HG02642 (cell line): ENCODE data around the gene MAN2A1.

Experiments
- ATAC-seq: cut with Tn5 transposase; IDR thresholded peaks from one replicate; pipeline ENCODE4 v1.9.1; 2021; ENCODE audit warnings: mild to moderate bottlenecking; ENCODE audit not compliant: unreplicated experiment, poor library complexity

Gene MAN2A1

GRCh38 chr5:109898269-109899162 lies 208.8 kb downstream of the MAN2A1 start:
- no peak for ATAC-seq

DNA sequence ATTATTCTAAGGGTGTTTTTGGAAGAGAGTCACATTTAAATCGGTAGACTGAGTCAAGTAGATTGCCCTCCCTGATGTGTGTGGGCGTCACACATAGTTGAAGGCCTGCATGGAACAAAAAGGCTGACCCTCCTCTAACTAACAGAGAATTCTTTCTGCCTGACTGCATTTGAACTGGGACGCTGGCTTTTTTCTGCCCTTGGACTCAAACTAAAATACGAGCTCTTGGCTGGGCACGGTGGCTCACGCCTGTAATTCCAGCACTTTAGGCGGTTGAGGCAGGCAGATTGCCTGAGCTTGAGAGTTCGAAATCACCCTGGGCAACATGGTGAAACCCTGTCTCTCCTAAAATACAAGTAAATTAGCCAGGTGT lies 209.4 kb downstream of the MAN2A1 start:
- ATAC-seq = no peak

DNA sequence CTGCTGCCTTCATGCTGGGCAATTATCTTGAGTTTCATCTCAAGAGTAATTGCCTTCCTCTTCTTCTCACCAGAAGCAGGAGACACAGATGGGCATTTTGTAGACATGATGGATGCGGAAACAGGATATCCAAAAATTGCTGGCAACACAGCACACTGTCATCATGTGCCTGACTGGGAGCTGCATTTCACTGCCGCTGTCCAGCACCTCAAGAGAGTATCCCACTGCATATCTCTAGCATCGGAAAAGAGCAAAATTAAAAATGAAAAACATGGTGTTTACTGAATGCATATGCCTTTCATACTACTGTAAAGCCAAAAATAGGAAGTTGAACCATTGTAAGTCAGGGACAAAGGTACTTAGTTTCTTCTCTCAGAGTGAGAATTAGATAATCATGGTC lies 210.7 kb downstream of the MAN2A1 start:
- ATAC-seq = no peak

DNA sequence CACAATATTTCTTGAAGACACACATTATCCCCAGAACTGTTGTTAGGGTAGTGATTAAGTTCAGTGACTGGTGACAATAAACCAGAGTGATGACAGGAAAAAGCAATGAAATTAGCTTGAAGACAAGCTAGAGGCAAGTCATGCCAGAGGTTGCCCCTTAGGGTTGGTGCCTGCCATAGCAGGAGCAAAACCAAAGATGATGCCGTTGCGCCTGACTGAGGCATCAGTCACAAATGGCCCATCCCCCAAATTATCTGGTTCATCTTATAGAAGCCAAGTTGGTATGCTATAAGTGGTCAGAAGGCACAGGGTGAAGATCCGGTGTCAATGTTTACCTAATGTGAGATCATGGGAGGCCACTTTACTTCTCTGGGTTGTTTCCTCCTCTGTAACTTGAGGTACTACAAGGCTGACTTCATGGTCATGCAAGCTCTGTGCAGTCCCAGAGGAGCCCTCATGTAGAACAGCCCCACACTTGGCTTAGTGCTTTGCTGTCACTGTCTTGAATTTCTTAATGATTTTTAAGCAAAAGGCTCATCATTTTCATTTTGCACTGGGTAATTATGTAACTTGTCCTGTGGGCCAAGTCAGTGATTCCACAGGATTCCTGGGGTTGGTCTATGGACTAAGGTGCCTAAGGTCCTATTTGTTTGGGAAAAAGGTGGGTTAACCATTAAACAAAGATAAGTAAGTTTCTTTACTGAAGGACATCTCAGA lies 211.3 kb downstream of the MAN2A1 start:
- ATAC-seq = no peak

DNA sequence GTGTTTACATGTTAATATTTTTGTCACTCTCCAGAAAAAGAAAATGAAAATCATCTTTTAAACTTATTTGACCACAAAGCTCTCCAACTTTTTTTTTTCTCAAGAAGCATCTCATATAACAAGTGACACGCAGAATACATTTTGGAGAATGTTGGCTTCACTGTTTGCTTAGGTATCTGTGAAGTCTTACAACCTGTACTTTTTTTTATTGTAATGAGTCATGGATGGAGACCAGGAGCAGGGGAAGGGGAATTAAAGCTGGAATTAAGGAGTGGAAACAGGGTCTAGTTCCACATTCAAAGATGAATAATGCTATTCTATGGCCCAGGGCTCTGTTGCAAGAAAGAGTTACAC lies 211.9 kb downstream of the MAN2A1 start:
- ATAC-seq = no peak

GRCh38 chr5:109903061-109903460 lies 213.3 kb downstream of the MAN2A1 start:
- ATAC-seq = no peak

DNA sequence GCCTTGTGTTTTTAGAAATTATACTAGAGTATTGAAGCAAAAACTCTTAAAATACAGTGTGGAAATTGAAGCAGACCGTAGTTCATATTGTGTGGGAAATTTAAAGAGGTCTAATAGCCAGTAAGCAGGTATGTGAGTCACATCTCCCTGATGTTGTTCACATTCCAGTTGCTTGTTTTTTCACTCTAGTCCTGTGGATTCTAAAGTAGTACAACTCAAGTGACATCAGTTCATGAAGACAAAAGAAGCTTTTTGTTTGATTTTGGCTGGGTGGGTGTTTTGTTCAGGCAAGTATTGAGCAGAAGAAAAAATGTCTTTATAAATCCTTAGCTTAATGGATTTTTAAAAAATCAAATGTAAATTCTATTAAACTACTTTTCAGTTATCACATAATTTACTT lies 216.2 kb downstream of the MAN2A1 start:
- no peak for ATAC-seq

- ATAC-seq = no peak
These were observed 217.5 kb downstream of the MAN2A1 start for GRCh38 chr5:109907189-109907588.

DNA sequence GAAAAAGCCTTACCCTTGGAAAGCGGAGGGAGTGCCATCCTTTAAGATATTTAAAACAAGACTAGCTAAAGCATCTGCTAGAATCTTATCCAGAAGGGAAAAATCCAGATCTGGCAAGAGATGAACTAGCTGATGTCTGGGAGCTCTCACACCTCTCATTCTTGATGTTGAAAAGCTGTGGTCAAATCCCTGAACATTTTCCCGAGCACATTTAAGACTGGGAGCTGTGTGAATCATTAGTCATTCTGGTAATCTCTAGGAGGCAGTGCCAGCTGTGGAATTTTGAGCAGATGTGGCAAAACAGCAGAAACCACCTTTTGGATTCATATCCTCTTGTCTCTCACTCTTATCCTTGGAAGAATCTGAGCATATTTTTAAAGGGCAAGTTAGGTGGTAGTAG lies 218.0 kb downstream of the MAN2A1 start:
- no peak for ATAC-seq

DNA sequence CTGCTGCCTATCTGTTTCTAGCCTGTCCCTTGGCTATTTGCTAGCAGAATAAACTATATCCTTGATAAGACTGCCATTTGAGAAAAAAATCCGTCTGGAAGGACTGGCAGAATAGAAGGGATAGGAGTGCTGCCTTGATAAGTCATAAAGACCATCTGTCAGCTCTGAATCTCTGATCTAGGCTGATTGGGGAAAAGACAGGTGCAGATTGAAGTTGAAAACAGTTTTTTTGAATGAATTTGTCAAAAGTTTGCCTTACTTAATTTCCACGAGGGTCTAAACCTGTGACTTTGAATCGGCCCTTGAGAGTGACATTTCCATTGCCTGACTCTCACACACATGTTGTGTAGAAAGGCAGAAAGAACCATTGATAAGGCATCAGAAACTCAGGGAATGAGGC lies 218.6 kb downstream of the MAN2A1 start:
- ATAC-seq = no peak

- no peak for ATAC-seq
These were observed 221.1 kb downstream of the MAN2A1 start for GRCh38 chr5:109910874-109911273.

DNA sequence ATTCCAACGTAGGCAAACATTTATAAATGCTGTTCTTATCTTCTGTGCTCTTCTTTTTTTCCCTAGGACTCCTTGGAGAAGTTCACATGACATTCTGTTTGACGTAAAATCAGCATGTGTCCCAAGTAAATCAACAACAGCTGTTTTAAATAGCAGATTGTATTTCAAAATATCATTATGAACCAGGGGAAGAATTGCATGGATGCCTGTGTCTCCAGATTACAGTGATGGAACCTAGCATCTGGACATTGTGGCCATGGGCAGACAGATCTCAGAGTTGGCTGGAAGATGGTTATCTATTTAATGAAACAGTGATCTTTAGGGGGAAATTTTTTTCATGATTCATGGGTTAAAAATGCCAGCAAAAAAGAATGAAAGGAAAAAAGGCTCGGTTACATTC lies 222.0 kb downstream of the MAN2A1 start:
- no peak for ATAC-seq

DNA sequence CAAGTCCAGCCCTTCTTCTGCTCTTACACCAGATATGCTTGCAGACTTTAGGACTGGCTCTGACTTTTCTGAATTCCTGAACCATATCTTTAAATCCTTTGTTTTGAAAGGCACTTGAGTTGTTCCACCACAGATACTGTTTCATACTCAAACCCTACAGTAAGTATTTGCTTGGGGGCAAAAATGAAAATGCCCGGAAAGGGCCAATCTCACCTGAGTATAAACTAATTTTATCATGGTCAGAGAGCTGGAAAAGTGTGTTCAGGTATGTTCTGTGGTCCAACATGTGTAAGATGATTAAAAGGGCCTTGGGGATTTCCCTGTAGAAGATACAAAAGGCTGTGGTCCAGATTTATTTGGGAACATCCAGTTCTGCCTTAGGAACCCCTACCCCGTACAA lies 225.2 kb downstream of the MAN2A1 start:
- ATAC-seq = no peak

DNA sequence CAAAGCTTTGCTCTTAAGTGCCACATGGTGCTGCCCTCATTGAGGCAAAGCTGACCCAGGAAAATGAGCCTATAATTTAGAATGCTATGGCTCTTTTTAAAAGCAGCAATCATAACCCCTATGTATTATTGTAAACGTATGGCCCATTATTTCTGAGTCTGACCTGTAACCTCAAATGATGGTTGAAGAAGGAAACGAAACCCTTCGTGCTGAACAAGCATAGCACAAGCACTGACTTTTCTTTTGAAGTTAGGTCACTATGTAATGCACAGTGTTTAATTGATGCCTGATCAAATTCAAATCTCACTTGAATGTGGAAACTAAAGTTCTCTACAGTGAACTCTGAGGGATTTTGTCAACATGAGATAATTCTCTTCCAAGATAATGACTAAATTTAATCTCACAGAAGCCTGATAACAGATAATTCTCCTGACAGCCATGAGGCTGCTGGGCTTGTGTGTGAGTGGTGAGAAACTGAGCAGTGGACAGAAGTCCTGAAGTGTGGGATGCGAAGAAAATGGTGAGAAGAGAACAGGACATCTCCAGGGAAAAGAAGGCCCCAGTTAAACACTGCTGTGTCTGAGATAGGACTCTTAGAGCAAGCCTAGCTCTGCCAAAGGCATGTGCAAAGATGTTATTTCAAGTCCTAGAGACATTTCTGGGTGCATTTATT lies 226.9 kb downstream of the MAN2A1 start:
- ATAC-seq = no peak
